Coronary artery (tissue), 2 donors: ENCODE results near the gene CDK14.
A peak's percentile ranks its signal among the peaks of the same experiment; 100 is the strongest.

ENCODE experiments used
- DNase-seq: peaks from one replicate; pipeline ENCODE4 v3.0.0-alpha.2; 2017; ENCODE audit warnings: low spot score
- H3K27ac ChIP-seq, 2 donors: fragments of 200-600 bp; sonication (generic); one replicate each; pipeline ENCODE4 v1.5.1; 2016 to 2019
- H3K4me3 ChIP-seq: fragments of 200-600 bp; sonication (generic); 2 replicates; pipeline ENCODE4 v1.5.1; 2016; ENCODE audit warnings: mild to moderate bottlenecking, moderate library complexity
- CTCF ChIP-seq: fragments of 200-600 bp; sonication (generic); IDR thresholded peaks from one replicate; pipeline ENCODE4 v1.5.1; 2019; ENCODE audit warnings: antibody characterized with exemption

CDK14 gene

GRCh38 chr7:90661290-90662151 lies 65.4 kb downstream of the CDK14 start:
- peak overlapping the region; percentile 34 to 77 for H3K27ac ChIP-seq
- DNase-seq: no peak
- TF ChIP-seq CTCF: no peak
- peak overlapping the region; percentile 33 for H3K4me3 ChIP-seq

GRCh38 chr7:90663176-90663575 lies 67.1 kb downstream of the CDK14 start:
- DNase-seq: no peak
- Histone ChIP-seq H3K27ac (peak overlapping the region in 1 of 2 donors; percentile 77), H3K4me3 (no peak overlapping the region)
- TF ChIP-seq CTCF: no peak

- DNase-seq: no peak
- H3K4me3 ChIP-seq: no peak overlapping the region
- TF ChIP-seq CTCF: no peak
- peak overlapping the region; percentile 7 to 72 for H3K27ac ChIP-seq
Observed at GRCh38 chr7:90666186-90666585, 70.1 kb downstream of the CDK14 start.

- no peak for DNase-seq
Observed at GRCh38 chr7:90668992-90669391, 72.9 kb downstream of the CDK14 start.

GRCh38 chr7:90669492-90669891 lies 73.4 kb downstream of the CDK14 start:
- no peak for DNase-seq
- Histone ChIP-seq H3K4me3 (no peak overlapping the region), H3K27ac (no peak overlapping the region)
- no peak for TF ChIP-seq CTCF

More at GRCh38 chr7:90668992-90669391, 72.9 kb downstream of the CDK14 start:
- no peak for TF ChIP-seq CTCF
- H3K4me3 ChIP-seq: no peak overlapping the region
- H3K27ac ChIP-seq: no peak overlapping the region

GRCh38 chr7:90671571-90671970 lies 75.5 kb downstream of the CDK14 start:
- Histone ChIP-seq H3K4me3 (no peak overlapping the region), H3K27ac (no peak overlapping the region)
- DNase-seq: no peak
- TF ChIP-seq CTCF: no peak

- no peak for TF ChIP-seq CTCF
- Histone ChIP-seq H3K4me3 (no peak overlapping the region), H3K27ac (no peak overlapping the region)
- DNase-seq: no peak
Observed at GRCh38 chr7:90672210-90672609, 76.1 kb downstream of the CDK14 start.
